UCSD-AML1 (cell line): ENCODE results near the gene PTRHD1.
A peak's percentile ranks its signal among the peaks of the same experiment; 100 is the strongest.

Source experiments
- DNase-seq: peaks from one replicate; lab custom pipeline; 2025; ENCODE audit not compliant: unreplicated experiment; lab: John Stamatoyannopoulos, UW

PTRHD1 gene

DNA sequence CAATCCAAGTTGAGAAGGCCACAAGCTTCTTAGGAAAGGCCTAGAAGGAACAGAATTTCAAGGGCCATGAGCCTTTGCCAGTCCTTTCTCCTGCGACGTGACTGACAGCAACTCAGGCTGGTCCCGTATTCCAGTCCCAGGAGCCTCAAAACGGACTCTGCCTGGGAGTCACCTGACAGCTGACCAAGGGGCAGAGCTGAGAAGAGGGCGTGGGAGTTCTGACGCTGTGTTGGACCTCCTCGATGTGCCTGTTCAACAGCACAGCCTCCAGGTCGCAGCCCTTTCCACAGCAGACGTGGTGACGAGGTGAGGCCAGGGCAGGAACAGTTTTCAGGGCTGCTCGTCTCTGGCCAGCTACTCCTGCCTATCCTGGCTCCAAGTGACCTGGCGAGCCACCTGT, 37.6 kb upstream of the PTRHD1 start:
- DNase-seq, result no peak

DNA sequence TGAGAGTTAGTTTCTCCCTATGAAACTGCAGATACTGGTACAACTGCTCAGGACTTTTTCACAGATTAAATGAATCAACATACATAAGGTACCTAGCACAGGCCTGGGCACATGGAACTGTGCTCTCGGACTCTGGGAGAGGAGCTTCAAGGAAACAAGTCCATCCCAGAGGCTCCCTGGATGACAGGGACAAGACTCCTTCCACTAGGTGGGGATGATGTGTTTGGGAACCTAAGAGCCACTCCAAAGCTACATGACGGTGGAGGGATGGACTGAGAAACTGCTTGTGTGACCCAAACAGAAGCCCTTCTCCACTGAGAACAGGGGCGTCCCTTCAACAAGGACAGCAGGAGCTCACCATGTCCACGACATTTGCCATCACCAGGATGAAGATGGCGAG, 37.2 kb upstream of the PTRHD1 start:
- no peak for DNase-seq

DNA sequence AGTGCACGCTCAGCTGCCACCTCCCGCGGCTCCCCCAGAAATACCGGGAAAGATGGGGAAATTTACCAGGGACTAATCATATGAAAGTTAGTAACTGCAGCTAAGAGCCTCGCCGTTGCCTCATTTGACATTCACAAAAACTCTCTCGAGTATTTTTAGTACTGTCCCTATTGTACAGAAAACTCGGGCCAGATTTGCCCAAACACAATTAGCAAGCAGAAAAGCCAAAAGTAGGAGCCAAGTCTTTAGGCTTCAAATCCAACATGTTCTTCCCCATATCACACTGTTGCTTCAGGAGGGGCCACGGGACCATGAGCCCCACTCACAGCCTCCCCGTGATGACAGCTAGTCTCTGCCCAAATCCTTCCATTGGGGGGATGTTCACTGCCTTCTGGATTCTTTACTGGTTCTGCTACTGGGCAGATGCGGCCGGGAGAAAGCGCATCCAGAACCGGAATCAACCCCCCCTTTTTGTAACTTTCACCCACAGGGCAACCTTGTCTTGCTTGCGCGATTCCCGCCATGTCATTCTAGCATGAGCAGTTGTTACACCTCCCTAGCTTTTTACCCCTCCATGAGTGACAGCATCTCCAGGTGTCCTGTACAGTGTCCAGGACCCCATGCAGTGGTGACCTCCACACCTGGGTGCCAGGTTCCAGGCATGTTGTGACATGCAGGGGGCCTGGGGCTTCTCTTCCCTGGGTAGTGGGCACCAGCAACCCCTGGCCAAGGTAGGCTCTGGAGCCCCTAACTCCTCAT, 35.2 kb upstream of the PTRHD1 start:
- no peak for DNase-seq

DNA sequence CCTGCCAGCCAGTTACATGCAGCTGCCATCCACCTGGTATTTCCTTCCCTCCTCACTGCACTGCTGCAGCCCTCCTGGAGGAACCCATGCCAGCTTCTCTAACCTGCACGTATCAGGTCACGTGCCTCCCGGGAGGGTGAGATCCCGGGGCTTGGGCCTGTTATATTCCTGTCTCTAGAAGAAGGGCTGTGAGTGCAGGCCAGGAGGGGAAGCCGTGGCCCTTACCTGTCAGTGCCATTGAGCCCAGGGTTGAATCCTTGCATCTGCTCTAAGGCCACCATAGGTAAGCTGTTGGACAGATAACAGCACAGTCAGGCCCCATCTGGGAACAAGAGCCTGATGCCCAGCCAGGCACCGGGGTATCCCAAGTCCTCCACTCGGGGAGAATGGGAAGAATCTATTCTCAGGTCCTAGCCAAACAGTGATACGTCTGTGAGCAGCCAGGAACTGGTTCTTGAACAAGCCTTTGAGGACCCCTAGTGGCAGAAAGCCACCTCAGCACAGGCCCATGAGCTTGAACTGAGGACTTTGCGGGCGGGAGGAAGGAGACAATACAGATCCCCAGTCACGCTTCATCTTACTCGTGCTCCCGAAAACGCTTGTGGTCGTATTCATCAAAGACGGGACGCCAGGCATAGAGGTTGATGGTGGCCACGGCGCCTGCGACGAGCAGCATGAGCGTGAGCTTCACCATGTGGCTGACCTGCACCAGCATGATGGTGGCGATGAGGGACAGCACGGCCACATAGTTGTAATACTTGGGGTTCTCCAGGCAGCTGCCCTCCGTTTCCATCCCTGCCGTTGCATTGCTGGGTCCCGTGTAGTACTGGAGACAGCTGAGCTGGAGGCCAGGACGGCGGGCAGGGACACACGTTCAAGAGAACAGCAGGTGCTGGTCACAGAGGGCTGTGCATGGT, 34.4 kb upstream of the PTRHD1 start:
- peak; percentile 62 for DNase-seq

DNA sequence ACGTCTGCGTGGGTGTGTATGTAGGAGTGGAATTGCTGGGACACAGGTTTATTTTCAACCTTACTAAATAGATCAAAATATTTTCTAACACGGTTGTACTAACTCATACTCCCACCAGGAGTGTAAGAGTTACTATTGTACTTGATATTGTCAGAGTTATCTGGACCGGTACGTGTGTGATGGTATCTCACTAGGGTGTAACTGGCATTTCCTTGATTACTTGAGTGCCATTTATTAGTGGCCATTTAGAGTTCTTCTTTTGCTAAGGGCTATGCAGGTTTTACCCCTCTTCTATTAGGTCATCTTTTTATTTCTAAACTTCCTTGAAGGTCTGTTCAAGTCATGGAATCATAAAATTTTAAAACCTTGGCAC, 33.6 kb upstream of the PTRHD1 start:
- no peak for DNase-seq

DNA sequence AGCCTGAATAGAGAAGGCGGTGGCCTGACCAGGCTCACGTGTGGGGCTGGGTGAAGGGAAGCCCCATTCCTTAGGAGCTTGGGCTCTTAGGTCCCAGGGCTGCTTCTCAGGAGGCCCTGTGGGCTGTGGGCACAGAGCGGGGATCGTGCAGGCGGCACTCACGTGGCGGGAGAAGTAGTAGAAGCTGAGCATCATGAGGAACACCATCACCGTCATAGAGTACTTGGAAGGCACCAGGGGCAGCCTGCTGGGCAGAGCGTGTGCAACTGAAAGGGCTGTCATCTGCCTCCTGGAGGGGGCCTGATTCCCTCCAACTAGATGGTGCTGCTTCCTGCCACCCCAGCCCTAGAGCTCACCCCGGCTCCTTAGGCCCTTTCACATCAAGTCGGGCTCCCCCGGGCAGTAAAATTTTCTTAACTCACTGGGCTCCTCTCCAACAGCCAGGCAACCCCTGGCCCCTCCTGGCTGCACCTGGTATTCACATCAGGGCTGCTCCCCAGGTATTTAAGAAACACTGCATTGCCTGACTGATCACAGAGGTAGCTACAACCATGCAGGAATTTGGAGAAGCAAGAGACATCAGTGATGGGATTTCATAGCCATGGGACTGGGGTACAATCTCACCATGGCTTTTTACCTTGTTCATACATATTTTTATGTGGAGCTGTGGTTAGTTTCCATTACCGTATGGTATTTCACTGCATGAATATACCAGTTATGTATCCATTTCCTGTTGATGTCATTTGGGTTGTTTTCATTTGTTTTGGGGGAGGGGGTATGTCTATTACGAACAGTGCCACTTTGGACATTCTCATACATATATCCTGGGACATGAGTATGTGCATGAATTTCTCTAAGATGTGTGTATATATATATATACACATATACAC, 32.9 kb upstream of the PTRHD1 start:
- no peak for DNase-seq

DNA sequence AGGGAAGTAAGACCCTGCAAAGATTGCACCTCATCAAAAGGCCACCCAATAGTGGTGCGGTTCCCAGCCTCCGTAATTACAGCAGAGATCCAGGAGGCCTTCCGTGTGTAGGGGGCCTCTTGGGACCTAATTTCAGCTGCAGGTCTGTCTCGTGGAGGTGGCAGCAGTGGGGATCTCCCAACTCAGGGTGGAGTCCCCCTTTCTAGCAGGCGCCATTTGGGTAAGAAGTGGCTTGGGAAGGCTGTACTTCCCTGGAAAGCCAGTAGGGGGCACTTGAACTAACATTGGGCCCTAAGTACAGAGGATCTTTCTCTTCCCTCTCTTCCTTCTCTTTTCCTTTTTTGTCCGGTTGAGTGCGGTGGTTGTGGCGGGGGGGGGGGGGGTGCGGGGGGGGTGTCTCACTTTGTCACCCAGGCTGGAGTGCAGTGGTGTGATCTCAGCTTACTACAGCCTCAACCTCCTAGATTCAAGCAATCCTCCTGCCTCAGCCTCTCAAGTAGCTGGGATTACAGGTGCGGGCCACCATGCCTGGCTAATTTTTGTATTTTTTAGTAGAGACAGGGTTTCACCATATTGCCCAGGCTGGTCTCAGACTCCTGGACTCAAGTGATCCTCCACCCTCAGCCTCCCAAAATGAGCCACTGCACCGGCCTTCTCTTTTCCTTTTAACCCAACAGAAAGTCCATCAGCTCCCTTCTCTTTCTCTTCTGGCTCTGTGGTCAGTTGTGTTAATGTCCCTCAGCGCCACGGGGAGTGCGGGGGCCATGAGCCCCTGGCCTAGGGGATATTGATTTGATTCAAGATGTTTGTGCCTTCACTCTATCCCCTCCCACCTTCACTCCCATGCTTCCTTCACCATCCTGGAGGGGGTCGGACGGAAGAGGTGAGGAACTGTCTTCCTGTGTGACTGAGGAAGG, 32.0 kb upstream of the PTRHD1 start:
- no peak for DNase-seq

DNA sequence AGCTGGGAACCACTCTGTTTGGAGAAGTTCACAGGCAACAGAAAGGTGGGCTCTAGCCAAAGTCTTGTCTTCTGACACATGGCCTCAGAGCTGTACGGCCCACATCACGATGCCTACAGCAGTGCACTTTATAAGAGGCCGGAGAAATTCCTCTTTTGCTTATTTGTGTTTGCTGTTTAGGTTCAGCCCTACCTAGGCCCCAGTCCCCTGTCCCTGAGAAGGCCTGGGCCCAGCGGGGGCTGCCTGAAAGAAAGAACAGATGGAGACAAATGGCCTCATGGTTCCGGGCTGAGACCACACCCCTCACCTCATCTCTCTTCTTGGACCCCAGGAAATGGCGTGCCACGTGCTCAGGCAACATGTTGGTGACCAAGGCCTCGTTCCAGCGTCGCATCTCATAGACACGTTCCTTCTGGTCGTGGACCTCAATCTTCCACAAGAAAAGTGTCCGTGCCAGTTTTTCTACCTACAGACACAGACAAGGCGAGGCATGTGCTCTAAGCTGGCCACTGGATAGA, 30.9 kb upstream of the PTRHD1 start:
- no peak for DNase-seq

DNA sequence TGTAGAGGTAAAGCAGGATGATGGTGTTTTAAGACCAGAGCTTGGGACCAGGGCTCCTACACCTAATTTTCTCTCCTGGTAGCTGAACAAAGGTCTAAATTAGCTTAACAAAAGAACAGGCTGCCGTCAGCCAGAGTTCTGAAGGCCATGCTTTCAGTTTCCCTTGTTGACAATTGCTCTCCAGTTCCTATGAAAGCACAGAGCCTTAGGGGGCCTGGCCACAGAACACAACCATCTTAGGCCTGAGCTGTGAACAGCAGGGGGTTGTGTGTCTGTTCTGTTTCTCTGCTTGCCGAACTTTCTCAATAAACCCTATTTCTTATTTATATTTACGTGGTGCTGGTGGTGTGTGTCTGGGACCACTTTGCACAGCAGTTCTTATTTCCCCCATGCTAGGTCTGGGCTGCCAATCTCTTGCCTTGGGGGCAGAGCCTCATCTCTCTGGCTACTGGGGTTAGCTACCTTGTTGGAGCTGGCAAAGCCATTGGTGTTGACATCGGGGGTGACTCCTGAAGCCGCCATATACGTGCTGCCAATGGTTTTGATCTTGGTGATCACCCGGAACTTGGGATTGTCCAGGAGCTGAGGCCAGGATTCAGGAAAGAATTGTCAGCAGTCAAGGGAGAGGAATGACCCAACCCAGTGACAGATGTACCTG, 29.0 kb upstream of the PTRHD1 start:
- no peak for DNase-seq

DNA sequence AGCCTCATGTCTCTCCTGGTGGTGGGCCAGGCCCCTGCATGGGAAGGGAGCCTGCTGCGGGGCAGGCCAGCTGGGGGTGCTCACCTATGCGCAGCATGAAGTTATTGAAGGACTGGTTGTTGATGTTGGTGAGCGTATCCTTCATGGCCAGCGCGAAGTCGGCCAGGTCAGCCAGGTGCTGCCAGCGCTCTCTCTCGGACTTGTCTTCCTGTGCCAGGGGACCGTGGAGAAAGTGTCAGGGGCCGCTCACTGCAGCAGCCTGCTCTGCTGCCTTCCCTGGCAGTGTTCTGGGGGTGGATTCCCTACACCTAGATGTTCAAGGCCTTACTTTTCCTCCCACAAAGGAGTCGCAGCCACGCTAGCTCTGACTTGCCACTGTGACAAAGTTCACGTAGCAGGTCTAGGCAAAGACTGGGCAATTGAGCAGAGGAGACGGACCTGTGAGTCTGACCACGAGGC, 28.3 kb upstream of the PTRHD1 start:
- DNase-seq, result no peak

DNA sequence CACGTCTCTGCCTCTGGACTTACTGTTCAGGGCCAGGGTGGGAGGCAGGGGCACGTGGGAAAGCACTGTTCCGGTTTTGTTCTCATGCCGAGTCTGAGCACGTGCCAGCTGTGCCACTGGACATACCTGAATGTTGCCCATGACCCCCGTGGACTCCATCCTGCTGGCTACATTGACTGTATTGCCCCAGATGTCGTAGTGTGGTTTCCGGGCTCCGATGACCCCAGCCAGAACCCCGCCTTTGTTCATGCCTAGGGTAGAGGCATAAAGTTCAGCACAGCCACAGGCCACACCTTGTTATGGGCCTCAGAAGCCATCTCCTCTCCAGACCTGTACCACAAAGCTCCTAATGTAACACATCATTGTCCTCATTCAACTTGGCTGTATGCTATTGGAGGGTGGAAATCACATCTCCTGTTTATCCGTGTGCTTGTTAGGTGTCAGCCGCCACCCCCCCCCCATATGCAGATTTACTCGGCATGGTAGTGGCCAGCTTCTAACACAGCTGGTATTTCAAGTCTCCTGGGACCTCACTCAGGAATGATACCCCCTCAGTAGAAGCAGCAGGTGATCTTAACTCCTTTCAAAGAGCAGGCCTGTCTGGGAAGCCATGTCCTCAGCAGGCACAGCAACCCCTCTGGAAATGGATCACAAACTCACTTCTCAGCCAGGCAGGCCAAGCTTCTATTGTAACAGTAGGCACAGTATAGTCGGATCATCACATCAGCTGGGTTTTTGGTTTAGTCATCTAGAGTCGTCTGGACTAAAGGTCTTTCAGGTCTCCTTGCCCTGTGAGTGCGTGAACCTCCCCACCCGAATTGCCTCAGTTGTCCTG, 27.6 kb upstream of the PTRHD1 start:
- no peak for DNase-seq

DNA sequence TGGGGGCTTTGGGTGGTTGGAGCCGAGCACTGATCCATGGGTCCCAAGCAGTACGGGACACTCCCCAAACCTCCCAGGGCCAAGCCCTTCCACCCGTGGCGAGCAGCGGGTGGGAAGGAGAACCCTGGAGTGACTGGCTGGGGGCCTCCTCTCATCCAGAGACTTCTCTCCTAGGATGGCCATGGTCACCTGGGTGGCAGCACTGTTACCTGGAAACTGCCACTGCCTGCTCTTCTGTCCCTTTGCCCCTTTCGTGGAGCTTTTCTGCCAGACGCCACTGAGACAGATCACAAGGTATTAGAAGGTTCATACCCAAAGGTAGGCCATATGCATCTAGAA, 27.0 kb upstream of the PTRHD1 start:
- no peak for DNase-seq

DNA sequence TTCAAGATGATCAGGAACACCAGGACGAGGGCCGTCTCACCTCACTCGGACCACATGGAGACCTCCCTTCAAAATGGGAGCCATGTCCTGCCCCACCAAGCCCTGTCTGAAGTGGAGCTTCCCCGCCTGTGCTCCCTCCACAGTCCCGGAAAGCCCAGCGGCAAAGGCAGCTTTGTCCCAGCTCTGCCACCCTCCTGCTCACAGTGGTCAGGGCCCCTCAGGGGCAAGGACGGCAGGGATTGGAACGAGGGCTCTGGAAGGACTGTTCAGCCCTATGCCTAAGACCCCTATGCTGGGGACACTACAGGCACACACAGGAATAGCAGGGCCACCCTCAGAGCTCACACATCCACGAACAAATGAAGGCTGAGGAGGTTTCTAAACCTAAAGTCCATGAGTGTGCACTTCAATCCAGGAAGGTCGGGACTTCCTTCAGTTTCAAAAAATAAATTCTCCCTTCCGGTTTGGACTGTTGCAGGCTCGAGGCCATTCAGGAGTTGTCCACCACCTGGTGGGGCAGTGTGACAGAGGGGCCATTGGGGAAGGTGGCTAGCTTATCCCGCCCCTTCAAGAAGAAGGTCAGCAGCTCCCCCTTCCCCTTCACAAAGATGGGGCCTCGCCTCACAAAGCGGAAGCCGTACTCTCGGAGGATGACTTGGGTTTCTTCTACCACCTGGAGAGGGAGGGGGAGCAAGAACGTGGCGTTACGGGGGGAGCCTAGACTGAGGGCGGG, 26.4 kb upstream of the PTRHD1 start:
- no peak for DNase-seq

DNA sequence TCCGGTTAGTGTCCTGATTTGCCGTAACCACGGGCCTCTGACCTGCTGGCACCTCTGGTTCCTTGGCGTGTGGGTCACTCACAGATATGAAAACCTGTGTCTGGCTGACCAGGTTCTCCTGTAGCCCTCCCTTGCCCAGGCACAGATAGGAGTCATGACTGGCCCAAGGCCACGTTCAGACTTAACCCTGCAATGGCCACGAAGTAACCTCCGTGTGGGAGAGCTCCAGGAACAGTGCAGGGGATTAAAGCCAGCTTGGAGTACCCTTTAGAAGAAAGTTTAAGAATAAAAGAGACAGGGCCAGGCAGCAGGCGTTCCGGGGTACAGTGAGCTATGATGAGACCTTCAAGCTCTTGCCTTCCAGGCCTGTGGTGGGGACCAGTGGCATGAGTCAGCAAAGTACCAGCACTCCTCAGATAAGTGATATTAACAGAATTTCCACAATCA, 25.6 kb upstream of the PTRHD1 start:
- DNase-seq, result no peak

DNA sequence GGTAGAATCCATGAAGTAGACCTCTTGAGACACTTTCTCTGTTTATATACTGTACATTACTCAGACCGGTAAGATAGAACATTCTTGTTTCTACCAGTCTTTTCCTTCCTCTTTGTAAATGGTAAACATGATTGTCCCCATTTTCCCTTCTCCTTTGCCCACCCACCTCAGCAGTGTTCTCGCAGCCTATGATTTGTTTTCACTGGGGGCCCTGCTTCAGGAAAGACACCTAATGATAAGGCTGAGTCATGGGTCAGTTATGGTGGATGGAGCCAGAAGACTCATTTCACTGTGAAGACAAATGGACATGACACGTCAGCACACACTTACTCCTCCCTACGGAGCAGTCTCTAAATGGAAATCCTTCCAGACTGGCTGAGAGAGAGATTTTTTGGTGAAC, 23.7 kb upstream of the PTRHD1 start:
- no peak for DNase-seq

DNA sequence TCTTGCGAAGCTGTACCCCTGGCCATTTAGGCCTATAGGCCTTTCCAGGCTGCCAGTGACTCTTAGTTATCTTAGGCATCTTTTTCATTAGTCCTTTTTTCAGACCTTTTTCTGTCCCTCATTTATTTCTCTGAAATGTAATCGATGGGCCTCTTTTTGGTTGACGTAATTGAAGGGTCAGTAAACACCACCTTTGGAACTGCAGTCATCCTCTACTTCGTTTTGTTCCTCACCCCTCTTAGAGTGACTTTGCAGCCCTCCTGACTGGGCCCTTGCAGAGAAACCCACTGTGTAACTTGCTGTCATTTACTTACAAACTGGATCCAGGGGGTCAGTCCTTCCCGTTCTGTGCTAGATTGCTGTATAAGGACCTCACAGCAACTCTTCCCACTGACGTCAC, 23.2 kb upstream of the PTRHD1 start:
- DNase-seq, result no peak

DNA sequence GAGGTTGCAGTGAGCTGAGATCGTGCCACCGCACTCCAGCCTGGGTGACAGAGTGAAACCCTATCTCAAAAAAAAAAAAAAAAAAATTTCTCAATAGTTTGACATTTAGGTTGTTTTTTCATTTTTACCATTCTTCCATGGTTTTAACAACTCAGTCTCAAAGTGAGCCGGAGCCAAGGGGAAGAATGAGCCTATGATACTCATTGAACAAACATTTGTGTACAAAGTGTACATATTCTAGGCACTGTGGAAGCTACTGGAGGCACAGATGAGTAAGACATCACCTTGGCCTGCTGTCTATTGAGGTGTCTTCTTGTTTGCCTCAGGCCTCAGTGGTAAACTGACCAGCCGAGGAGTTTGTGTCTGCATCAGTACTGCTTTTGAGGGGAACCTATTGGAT, 22.0 kb upstream of the PTRHD1 start:
- no peak for DNase-seq

DNA sequence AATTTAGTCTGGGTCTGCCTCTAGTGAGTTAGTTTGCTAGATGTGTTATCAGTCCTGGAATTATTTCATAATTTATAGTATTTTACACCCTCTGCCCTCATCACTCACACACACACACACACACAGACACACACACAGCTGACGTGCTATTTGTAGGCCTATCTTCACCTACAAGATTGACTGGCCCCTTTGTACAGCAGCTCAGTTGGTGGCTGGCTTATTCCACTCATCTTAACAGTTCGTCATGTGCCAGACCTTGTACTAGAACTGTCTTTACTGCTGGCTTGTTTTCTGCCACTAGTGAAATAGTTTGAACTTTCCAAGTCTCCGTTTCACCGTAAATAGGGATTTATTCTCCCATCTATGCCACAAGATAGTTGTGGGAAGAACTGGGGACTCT, 21.3 kb upstream of the PTRHD1 start:
- DNase-seq, result no peak
